ENCODE results near the gene DGLUCY.
"Not testable (repeated sequence)": the region's sequence is repeated elsewhere in the genome, so short reads cannot be mapped to it uniquely, and the experiment has no call there.

Gene DGLUCY

DNA sequence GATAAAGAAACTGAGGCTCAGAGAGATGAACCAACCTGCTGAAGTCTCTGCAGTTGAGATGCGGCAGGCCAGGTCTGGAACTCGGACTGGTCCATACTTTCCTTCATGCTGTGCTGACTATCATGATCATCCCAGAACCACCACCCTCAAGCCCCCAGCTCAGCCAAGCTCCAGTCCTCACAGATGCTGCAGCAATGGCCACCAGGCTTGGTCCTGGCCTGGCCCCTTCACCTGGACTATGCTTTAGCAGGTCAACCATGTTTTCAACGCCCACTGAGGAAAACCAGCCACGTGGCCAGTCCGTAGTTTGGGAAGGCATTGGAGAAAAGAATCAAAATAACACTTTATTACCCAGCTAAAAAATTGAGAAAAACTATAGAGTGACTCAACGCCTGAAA, 129.2 kb downstream of the DGLUCY start:
- no peak for DNase-seq

GRCh38 chr14:91244501-91244901, 130.6 kb downstream of the DGLUCY start, which contains the start of gene GPR68:
Gene GPR68, minus strand, starts transcription at chr14:91244704. Its CDS starts 9,654 bp downstream, at chr14:91235050.
- DNase-seq: no peak

- peak; percentile 75 for DNase-seq
Measured at GRCh38 chr14:91245029-91245428, 131.2 kb downstream of the DGLUCY start.

GRCh38 chr14:91245616-91246015, 131.7 kb downstream of the DGLUCY start:
- not testable (repeated sequence) for DNase-seq

DNA sequence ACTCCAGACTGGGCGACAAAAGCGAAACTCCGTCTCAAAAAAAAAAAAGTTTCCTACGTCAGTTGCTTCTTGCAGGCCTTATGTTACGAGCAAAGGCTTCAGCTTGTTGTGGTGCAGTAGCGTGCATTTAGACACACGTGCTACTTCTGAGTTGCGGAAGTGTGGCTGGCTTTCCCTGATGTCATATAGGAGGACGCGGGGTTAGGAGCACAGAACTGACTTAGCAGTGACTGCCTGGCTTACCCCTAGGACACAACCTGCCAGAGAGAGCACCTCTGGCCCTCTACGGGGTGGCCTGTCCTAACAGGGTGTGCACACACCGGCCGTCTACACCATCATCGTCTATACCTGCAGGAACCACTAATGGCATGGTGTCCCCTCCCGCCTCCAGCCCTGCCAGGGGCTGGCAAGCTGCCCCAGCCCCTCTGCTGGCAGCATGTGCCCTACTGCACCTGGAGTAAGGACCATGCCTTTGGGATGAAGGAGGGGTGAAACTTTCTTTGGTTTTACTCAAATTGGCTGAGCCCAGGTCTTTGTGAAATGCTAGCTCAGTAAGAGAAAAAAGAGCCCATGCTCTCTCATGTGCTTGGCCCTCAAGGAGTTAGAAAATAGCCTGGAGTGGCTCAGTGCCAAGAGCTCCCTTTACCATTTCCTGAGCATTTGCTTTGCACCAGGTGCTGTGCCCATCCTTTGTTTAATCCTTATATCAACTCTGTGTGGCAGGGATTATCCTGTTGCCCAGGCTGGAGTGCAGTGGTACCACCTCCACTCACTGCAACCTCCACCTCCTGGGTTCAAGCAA, 132.4 kb downstream of the DGLUCY start:
- peak; percentile 71 for DNase-seq

GRCh38 chr14:91249841-91250616, 136.2 kb downstream of the DGLUCY start:
- no peak for DNase-seq

GRCh38 chr14:91250912-91251311, 137.0 kb downstream of the DGLUCY start:
- no peak for DNase-seq

DNA sequence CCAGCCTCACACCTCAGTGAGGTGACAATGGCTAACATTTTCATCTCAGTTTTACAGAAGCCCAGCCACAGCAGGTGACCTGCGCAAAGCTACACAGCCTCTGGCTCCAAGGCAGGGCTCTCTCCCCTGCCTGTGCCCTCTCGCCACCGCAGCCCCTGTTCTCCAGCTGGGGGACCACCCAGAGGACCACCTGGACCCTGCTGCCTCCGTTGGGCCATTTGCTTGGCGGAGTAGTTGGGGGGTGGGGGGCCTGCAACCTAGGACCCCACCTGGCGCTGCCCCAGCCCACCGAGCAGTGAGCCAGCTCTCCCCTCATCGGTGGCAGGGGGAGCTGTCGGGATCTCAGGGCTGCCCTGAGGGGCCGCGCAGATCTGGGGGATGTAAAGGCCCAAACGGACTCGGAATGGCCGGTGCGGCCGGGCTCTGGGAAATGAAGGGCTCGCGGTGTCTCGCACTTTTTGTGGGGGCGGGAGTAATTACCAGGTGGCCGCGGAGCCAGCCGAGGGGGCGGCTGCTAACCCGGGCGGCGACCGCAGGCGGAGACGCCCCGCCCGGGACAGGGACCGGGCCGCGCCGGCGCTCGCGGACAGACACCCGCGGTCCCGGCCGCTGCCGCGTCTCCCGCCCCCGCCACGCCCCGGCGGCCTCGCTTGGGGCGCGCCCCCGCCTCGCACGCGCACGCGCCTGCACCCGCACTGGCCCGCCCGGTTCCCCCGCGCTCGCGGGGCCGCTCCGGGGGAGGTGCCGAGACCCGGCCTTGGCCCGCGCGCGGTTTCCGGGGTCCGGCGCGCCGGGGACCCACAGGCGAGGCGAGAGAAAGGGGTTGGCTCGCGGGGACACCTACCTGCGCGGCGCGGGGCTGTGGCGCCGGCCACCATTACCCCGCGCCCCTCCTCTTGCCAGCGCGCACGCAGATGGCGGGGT, 139.3 kb downstream of the DGLUCY start:
- no peak for DNase-seq

DNA sequence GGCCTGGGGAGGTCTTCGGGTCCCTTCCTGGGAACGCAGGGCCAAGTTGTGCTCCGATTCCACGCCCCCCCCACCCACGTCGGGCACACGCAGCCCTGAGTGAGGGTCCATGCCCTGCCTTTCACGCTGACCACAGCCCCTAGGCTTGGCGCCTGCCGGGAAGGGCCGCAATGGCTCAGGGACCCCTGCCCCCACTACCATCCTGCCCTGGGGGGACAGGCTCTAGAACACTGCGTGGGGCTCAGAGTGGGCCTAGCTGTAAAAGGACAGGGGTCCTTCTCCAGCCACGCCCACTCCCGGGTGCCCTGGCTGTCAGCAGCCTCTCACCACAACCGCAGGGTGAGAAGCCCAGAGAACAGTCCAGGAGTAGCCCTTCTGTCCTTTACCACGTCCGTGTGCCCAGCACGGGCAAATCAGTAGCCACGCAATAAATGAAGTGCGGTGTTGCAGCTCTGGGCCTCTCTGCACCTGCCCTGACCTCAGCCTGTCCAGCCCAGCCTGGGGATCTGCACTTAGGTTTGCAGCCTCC, 140.0 kb downstream of the DGLUCY start:
- DNase-seq: no peak

DNA sequence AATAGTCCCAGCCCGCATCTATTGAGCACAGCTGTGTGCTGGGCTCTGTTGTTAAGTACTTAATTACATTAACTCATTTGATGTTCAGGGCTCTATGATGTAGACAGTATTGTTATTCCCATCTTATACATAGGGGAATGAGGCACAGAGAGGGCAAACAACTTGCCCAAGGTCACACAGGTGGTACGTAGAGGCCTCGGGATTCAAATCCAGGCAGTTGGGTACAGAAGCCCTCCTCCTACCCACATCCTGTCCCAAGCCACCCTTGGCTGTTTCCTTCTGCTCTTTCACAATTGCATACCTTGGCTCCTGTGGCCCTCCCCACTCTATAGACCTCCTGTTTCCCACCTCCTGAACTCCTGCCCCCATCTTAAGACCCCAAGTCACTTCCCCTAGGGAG, 140.6 kb downstream of the DGLUCY start:
- DNase-seq: no peak

GRCh38 chr14:91255026-91255695, 141.3 kb downstream of the DGLUCY start:
- no peak for DNase-seq

GRCh38 chr14:91256661-91257060, 142.8 kb downstream of the DGLUCY start:
- no peak for DNase-seq

DNA sequence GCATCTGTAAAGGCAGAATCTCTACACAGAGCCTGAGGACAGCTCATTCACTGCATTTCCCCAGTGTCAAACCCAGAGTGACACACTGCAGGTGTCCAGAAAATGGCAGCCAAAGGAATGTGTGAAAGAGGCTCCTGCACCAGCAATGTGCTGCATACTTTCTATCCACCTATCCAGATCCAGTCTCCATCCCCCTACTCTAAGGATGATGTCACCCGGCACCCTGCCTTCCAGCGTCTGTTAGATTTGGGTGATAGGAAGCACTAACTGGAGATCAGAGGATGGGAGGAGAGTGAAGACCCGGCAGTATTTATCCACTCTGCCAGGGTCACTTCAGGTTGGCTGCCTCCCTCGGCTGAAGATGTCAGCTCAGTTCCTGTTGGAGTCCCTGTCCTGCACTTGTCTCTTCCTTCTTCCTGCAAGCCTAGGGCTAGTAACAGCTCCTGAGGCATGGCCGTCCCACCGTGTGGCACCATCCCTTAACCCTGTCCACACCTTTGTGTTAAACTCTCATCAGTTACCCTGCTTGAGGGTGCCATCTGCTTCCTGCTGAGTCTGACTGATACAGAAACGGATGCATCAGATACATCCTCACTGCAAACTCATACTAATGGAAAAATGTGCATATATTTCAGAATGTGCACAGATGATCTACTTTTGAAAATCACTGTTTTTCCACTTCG, 143.6 kb downstream of the DGLUCY start:
- no peak for DNase-seq

GRCh38 chr14:91258011-91258618, 144.2 kb downstream of the DGLUCY start:
- DNase-seq: no peak

DNA sequence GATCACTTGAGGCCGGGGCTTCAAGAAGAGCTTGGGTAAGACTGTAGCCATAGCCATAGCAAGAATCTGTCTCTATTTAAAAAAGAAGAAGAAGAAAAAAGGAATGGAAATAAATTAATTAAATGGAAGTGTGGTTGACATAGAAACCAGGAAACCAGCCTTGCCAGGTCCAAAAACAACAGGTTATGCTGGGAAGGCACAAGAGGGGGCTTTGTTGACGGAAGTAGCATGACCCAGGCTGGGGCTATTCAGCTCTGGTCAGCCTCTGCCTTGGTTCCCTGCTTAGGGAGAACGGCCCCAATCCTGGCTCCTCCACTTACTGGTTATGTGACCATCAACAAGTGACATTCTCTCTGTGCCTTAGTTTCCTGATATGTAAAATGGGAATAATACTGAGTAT, 145.0 kb downstream of the DGLUCY start:
- DNase-seq: no peak

DNA sequence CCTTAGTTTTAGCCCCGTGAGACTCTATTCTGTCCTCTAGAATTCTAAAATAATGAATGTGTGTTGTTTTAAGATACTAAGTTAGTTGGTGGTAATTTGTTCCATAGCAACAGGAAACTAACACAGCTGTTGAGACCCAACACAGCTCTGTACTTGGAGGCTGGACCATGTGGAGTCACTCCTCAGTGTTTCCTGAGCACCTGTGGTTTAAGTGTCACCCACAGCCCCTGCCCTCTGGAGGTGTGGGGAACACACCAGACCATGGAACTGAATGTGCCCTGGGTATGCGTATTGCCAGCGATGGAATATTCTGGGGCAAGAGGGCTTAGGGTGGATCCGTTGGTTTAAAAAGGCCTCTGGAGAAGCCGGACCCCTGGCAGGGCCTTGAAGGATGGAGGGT, 147.2 kb downstream of the DGLUCY start:
- DNase-seq: no peak

DNA sequence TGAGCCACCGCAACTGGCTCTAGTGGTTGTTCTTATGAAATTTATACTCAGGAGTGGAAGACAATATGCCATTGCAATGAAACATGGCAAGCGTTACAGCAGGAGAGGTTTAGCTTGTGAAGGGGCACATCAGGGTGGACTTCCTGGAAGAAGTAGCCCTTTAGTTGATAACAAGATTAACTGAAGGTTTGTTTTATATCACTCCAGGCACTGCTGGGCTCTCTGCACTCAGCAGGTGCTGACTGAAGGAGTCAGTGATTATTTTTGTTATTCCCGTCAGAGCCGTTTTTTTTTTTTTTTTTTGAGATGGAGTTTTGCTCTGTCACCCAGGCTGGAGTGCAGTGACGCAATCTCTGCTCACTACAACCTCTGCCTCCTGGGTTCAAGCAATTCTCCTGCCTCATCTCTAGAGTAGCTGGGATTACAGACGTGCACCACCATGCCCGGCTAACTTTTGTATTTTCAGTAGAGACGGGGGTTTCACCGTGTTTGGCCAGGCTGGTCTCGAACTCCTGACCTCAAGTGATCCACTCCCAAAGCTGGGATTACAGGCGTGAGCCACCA, 148.2 kb downstream of the DGLUCY start:
- no peak for DNase-seq

GRCh38 chr14:91263329-91263728, 149.5 kb downstream of the DGLUCY start:
- DNase-seq: no peak

DNA sequence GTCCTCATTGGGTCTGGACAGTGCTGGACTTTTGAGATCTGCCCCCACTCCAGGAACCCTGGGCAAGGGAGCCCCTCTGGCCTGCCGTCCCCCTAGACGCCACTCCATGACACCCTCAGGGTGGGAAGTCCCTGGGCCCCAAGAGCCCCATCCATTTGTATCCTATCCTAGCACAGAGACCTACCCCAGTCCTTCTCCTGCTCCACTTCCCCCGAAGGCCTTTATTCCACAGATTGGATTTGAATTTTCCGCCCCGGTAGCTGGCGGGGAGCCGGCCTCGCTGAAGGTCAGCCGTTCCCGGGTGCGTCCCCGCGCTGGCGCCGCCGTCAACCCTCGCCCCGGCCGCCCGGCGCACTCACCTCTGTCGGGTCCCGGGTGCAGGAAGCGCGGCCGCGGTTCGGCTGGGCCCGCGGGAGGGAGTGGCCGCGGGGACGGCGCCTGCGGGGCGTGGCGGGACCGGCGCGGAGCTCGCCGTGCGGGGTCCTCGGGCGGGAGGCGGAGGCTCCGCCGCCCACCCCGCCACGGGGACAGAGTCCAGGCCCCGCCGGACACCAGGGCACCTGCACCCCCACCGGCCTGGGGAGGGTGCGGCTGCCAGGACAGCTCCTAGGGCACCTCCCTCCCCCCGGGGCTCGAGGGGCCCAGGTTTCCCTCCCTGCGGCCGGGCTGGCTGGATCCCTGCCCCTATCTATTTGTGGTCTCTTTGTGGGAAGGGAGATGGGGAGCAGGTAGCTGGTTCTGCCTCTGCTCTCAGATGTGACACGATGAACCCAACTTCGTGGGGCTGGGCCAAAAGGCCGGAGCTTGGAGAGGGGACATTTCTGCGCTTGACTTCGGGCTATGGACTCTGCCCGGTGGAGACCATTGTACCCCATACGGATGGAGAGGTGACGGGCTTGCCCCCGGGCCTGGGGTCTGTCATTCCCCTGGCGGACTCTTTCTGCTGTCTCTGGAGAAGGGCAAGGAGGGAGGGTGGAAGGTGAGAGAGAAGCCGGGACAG, 150.6 kb downstream of the DGLUCY start:
- no peak for DNase-seq
